ENCODE results near the gene CANT1.
"Not testable (repeated sequence)": the region's sequence is repeated elsewhere in the genome, so short reads cannot be mapped to it uniquely, and the experiment has no call there.

CANT1 gene

GRCh38 chr17:78976907-78977680 lies 32.5 kb downstream of the CANT1 start:
- DNase-seq (ENCODE audit: low read depth) = no peak

- DNase-seq (ENCODE audit: low read depth) = no peak
Observed at GRCh38 chr17:78974635-78975591, 34.7 kb downstream of the CANT1 start.

- no peak for DNase-seq (ENCODE audit: low read depth)
Observed at GRCh38 chr17:78973792-78974520, 35.6 kb downstream of the CANT1 start.

GRCh38 chr17:78973196-78973595 lies 36.4 kb downstream of the CANT1 start:
- DNase-seq (ENCODE audit: low read depth) = no peak

- DNase-seq (ENCODE audit: low read depth) = no peak
Observed at GRCh38 chr17:78972507-78973105, 37.0 kb downstream of the CANT1 start.

GRCh38 chr17:78971756-78972506 lies 37.6 kb downstream of the CANT1 start:
- DNase-seq (ENCODE audit: low read depth) = no peak

- DNase-seq (ENCODE audit: low read depth) = no peak
Observed at GRCh38 chr17:78970834-78971755, 38.5 kb downstream of the CANT1 start.

- no peak for DNase-seq (ENCODE audit: low read depth)
Observed at GRCh38 chr17:78969865-78970264, 39.7 kb downstream of the CANT1 start.

- no peak for DNase-seq (ENCODE audit: low read depth)
Observed at GRCh38 chr17:78967782-78968362, 41.7 kb downstream of the CANT1 start.

GRCh38 chr17:78966910-78967600 lies 42.5 kb downstream of the CANT1 start:
- no peak for DNase-seq (ENCODE audit: low read depth)

- no peak for DNase-seq (ENCODE audit: low read depth)
Observed at GRCh38 chr17:78966123-78966813, 43.3 kb downstream of the CANT1 start.

- no peak for DNase-seq (ENCODE audit: low read depth)
Observed at GRCh38 chr17:78965491-78965924, 44.1 kb downstream of the CANT1 start.

- no peak for DNase-seq (ENCODE audit: low read depth)
Observed at GRCh38 chr17:78963378-78963777, 46.2 kb downstream of the CANT1 start.

- DNase-seq (ENCODE audit: low read depth) = not testable (repeated sequence)
Observed at GRCh38 chr17:78962984-78963348, 46.6 kb downstream of the CANT1 start.

GRCh38 chr17:78962345-78962983 lies 47.1 kb downstream of the CANT1 start:
- DNase-seq (ENCODE audit: low read depth) = no peak

- no peak for DNase-seq (ENCODE audit: low read depth)
Observed at GRCh38 chr17:78961571-78961970, 48.0 kb downstream of the CANT1 start.

- DNase-seq (ENCODE audit: low read depth) = no peak
Observed at GRCh38 chr17:78960928-78961327, 48.6 kb downstream of the CANT1 start.

- no peak for DNase-seq (ENCODE audit: low read depth)
Observed at GRCh38 chr17:78959803-78960202, 49.8 kb downstream of the CANT1 start.
